Smooth muscle cell of the brain vasculature (primary cell): ENCODE data around the gene PAWR.

Experiments used
- DNase-seq: peaks from one replicate; pipeline ENCODE4 v3.0.0-alpha.2; 2012; ENCODE audit warnings: low read depth, low spot score

Gene PAWR

GRCh38 chr12:79690638-79691510, at the start of gene PAWR:
TSS of gene PAWR (minus strand) at chr12:79690964. CDS start at chr12:79690244, 720 bp downstream.
- peak; percentile 61 for DNase-seq

GRCh38 chr12:79737875-79738718, 47.3 kb upstream of the PAWR start:
- peak; percentile 45 for DNase-seq

GRCh38 chr12:79732638-79733037, 41.9 kb upstream of the PAWR start:
- no peak for DNase-seq

- no peak for DNase-seq
These were observed 35.2 kb upstream of the PAWR start for GRCh38 chr12:79725987-79726386.

GRCh38 chr12:79717006-79717405, 26.2 kb upstream of the PAWR start:
- no peak for DNase-seq

GRCh38 chr12:79715308-79715707, 24.5 kb upstream of the PAWR start:
- no peak for DNase-seq

GRCh38 chr12:79710707-79711483, 20.1 kb upstream of the PAWR start:
- no peak for DNase-seq

GRCh38 chr12:79707830-79708229, 17.1 kb upstream of the PAWR start:
- no peak for DNase-seq

- DNase-seq: no peak
These were observed 15.9 kb upstream of the PAWR start for GRCh38 chr12:79706676-79707075.

- DNase-seq: no peak
These were observed 15.4 kb upstream of the PAWR start for GRCh38 chr12:79706156-79706555.

- DNase-seq: no peak
These were observed 8.2 kb upstream of the PAWR start for GRCh38 chr12:79698966-79699365.

GRCh38 chr12:79696416-79696815, 5.7 kb upstream of the PAWR start:
- no peak for DNase-seq

- DNase-seq: no peak
These were observed 2.3 kb upstream of the PAWR start for GRCh38 chr12:79692860-79693577.

- no peak for DNase-seq
These were observed 916 bp upstream of the PAWR start for GRCh38 chr12:79691511-79692248.

GRCh38 chr12:79690142-79690637, 574 bp downstream of the PAWR start:
- no peak for DNase-seq

- DNase-seq: no peak
These were observed 1.2 kb downstream of the PAWR start for GRCh38 chr12:79689477-79690141.

GRCh38 chr12:79689061-79689476, 1.7 kb downstream of the PAWR start:
- DNase-seq: no peak

- no peak for DNase-seq
These were observed 2.2 kb downstream of the PAWR start for GRCh38 chr12:79688376-79689060.

GRCh38 chr12:79687711-79688260, 3.0 kb downstream of the PAWR start:
- DNase-seq: no peak
